GM19238 (cell line): Measurements from ENCODE around the gene ASPRV1.
"Not testable (repeated sequence)": the region's sequence is repeated elsewhere in the genome, so short reads cannot be mapped to it uniquely, and the experiment has no call there.

Source experiments
- DNase-seq: peaks from one replicate; pipeline ENCODE4 v3.0.0; 2011; ENCODE audit warnings: low spot score; ENCODE audit not compliant: insufficient read length

ASPRV1 gene

DNA sequence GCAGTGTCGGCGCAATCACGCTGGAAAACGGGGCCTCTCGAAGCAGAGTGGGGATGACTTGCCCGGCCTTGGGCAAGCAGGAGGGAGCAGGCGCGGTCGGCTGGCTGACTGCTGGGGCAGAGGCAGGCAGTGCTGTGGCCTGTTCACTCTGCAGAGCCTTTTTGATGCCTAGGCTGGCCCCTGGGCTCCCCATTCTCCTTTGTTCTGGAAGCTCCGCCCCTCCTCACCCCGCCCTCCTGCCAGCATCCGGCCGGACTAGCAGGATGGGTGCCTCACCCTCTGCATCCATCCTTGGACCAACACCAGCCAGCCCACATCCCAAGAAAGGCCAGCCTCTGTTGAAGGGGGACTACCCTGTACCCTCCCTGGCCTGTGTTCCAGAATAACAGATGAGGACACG is at the start of gene ASPRV1:
TSS of gene ASPRV1 (minus strand) at position 136 of the 400 bp plus-strand sequence. CDS start 195 bp downstream, outside the sequence.
- DNase-seq = no peak

DNA sequence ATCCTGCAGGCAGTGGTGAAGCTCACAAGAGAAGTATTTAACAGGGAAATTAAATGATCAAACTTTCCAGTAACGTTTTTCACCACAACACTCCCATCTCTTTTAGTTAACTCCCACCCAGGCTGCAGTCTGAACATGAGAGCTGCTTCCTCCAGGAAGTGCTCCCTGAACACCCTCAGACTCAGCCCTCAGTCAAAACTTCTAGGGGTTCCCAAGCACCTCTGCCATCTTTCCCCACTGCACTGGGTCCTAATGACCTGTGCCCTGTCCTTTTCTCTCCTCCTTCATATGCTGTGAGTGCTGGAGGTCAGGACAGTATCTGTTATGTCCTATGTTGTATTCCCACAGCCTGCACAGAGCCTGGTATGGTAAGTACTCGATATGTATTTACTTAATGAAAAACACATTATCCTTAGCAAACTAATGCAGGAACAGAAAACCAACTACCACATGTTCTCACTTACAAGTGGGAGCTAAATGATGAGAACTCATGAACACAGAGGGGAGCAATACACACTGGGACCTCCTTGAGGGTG is 49.2 kb upstream of the ASPRV1 start:
- no peak for DNase-seq

DNA sequence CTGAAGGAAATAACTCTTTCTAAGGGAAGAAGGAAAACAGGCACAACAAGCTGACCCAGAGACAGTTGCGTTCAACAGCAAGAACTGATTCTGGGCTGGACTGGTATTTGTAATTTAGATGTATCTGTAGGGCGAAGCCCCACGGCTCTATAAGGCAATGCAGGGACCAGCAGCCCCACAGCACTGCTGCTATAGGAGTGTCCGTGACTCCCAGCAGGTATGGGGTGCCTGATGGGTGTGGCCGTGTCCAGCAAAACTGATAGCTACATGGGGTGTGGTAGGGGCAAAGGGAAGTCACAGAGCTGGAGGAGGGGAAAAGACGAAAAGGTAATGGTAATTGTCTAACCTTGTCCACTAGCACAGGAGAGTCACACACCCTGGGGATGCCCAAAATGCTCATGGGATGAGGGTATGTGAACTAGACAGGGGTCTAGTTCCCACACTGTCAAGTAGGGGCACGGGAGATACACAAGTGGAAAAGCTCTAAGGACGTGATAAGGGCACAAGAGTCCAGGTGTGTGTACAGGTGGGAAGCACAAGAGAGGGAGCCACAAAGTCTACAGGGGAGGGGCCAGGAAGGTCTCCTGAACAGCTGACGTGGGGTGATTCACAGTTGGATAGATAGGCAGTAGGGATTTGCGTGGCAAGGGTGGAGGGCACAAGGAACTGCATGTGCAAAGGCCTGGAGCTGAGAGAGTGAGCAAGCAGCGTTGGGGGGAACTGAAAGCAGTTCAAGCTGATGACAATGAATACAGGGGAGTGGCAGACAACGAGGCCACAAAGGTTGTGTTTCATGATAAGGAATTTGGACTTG is 48.5 kb upstream of the ASPRV1 start:
- no peak for DNase-seq

DNA sequence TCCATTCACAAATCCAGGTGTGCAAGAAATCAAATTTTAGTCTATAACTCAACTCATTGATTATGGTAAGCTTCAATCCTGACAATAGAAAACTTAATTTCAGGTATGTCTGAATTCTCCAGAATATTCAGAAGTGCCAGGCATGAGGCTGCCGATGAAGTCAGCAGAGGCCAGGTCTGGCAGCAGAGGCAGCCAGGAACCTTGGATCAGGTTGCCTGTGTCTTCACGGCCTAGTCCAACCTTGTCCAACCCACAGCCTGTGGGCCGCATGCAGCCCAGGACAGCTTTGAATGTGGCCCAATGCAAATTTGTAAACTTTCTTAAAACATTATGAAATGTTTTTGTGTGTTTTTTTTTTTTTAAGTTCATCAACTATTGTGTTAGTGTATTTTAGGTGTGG is 46.9 kb upstream of the ASPRV1 start:
- DNase-seq = no peak

DNA sequence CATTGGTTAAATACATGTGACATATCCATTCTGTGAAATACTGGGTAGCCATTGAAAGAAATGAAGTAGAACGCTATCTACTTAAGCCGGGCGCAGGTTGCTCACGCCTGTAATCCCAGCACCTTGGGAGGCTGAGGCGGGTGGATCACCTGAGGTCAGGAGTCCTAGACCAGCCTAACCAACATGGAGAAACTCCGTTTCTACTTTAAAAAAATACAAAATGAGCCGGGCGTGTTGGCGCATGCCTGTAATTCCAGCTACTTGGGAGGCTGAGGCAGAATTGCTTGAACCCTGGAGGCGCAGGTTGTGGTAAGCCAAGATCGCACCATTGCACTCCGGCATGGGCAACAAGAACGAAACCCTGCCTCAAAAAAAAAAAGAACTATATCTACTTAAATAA is 45.7 kb upstream of the ASPRV1 start:
- DNase-seq = no peak

DNA sequence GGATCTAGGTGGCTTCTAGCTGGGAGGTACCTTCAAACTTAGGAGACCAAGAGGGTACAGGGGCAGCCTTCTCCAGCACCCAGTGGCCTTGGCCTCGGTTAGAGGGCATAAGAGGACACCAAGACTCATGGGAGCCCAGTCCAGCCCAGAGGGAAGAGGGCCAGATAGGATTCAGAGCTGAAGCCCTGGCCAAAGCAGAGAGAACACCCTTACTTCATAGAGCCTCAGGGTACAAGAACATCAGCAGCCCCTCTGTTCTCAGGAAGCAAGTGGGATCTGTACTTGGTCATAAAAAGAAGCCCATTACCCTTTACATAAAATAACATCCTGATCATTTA is 45.0 kb upstream of the ASPRV1 start:
- DNase-seq = no peak

DNA sequence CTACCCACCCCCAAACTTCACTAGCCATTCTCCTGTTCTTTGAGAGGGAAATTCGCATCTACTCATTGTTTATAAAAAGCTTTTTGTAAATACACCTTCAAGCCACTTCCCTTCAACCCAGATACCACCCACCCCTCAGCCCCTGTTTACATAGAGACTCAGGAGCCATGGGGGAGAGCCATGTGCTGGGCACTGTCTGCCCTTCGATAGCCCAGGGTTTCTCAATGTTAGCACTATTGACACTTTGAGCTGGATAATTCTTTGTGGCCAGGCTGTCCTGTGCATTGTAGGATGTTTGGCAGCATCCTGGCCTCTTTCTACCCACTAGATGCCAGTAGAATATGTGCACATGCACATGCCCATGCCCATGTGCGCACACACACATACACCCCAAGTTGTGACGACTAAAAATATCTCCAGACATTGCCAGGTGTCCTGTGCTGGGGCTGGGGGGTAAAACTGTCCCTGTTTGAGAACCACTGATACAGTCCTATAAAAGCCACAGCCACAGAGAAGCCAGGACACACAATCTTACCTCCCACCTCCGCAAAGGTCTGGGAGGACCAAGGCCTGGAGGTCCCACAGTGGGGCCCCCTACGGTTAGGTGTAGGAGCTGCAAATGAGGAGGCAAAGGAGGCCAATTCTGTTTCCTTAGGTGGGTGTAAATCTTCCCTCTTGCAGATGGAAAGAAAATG is 44.5 kb upstream of the ASPRV1 start:
- DNase-seq = no peak

DNA sequence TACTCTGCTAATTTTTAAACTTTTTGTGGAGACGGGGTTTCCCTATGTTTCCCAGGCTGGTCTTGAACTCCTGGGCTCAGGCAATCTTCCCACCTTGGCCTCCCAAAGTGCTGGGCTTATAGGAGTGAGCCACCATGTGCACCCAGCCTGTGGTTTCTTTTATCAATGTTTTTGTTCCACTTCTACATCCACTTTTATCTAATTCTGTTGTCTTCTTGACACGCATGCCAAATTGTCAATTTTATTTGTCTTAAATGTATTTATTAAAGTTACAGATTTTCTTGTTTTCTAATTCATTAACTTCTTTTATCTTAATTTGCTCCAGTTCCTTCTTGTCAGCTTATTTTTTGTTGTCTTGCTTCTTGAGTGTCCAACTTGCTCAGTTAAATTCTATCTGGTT is 43.8 kb upstream of the ASPRV1 start:
- DNase-seq = no peak

DNA sequence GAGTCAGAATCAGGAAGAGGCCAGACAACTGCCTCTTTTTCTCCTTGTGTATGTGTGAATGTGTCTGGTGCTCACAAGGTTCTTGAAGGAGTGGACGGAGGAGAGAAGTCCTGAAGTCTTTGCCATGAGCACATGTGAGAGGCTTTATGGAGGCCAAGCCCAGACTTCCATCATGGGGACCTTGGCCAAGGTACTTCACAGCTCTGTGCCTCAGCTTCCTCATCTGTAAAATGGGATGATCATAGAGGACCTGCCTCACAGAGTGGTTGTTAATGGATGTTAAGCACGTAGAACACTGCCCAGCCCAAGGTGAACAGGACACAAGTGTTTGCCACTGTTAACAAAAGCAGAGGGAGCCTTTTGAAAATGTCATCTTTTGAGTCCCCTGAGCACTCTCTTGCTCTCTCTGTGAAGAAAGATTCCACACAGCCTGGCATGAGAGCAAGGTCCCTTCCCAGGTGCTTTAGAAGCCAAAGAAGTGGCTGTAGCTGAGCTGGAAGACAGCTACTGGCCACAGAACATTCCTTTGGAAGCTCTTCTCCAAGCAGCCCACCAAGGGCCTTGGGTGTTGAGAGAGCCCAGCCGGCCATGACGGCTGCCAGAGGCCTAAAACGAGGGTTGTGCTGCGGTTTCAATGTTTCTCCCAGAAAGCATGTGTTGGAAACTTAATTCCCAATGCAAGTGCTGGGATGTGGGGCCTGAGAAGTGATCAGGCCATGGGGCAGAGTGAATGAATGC is 41.8 kb upstream of the ASPRV1 start:
- no peak for DNase-seq

DNA sequence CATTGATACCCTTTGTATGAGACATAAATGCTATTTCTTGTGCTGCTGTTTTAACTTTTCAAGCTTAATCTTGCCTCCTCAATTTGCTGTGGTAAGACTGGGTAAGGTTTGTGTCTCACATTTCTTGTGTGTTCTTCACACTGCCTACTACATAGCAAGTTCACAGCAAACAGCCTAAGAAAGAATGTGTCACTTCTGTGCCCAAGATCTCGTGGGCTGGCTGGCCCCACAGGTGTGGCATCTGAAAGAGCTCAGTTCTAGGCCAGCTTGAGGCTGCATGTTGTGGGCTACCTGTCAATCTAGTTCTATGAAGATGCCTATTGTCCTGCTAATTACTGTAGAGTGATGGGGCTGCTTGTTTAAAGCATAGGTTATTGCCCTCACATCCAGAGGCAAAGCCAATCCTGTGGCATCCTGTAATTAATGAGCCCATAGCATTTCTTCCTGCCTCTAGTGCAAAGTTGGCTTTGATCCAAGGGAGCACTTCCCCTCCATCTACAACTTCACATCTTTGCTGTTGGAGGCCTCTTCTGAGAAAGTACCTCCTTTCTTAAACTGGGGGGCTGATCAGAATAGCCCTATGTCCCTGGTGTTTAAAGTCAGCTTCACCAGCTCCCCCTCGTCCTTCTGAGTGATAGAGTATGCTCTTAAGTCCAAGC is 40.9 kb upstream of the ASPRV1 start:
- no peak for DNase-seq

DNA sequence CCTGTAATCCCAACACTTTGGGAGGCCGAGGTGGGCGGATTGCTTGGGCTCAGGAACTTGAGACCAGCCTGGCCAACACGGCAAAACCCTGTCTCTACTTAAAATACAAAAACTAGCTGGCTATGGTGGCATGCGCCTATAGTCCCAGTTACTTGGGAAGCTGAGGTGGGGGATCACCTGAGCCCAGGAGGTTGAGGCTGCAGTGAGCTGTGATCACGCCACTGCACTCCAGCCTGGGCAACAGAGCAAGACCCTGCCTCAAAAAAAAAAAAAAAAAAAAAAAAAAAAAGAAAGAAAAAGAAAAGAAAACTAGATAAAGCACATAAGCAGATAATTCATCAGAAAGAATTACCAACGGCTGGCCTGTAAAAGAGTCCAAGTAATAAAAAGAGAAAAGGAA is 39.1 kb upstream of the ASPRV1 start:
- DNase-seq = not testable (repeated sequence)

DNA sequence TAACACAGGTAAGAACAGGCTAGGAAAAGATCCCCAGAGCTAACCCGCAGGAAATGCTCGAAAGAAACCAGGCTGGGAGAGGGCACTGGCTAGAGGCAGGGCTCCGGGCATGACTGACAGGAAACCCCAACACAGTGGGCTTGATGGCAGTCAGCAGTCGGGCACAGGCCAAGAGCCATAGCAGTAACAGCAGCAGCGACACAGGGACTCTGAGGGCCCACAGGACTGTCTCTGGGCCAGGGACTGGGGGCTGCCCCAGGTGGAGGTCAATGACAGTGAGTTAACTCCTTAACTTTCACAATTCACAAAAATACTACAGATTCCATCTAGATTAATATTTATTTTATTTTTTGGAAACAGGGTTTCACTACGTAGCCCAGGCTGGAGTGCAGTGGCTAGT is 37.3 kb upstream of the ASPRV1 start:
- no peak for DNase-seq

DNA sequence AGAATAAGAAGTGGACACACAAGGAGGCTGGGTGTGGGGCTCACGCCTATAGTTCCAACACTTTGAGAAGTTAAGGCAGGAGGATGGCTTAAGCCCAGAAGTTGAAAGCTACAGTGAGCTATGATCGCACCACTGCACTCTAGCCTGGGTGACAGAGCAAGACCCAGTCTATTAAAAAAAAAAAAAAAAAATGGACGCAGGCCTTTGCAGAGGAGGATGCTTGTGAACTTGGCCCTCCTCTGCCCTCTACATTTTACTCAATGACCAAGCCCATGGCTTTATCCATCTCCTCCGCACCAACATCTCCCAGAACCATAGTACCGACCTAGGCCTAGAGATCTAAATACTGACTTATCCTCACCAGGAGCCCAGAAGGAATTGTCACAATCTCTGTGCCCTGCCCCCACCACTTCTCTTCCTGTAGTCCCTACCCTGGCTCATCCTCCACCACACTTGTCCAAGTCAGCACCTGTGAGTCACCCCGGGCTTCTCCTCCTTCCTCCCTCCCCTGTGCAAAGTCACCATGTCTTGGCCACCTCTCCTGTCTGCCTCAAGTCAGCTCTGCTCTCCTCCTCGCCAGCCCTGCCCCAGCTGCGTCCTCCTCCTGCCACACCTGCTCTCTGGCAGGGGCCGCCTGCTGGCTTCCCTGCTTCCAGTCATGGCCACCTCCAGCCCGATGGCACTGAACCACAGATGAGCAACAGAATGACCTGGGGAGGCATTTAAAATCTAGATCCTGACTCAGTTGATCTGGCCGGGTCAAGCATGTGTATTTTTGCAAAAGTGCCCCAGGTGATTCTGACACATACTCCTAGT is 35.8 kb upstream of the ASPRV1 start:
- DNase-seq = no peak

DNA sequence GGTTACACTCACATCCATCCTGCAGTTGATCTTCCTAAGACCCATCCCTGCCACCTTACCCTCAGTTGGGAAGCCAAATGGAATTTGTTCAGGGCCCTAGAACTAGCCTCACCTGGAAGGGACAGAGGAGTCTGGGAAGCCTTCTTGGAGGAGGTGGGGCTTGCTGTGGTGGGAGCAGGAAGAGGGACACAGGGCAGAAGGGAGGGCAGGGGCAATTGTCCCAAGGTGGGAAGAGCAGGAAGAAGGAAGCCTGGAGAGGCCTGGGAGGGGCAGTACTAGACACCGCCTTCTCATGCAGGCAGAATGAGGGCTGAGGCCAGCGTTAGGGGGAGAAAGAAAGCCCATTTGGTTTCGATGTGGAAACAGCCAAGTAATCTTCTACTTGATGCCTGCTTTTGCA is 34.1 kb upstream of the ASPRV1 start:
- no peak for DNase-seq

DNA sequence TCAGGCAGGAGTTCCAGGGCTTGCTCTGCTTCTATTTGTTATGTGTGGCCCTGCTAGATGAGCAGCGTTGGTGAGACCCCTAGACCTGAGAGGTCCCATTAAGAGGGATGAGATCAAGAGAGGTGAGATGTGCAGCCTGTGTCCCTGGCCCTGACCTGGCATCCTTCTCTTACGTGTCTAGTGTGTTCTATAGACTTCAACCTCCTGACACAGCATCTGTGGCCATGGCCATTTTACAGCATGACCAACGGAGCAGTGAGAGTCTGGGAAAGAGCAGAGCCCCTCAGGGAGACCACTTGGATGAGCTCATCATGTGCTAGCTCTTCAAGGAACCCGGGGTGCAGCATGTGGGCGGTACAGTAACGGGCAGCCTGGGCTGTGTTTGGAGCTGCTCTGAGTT is 32.7 kb upstream of the ASPRV1 start:
- DNase-seq = no peak

DNA sequence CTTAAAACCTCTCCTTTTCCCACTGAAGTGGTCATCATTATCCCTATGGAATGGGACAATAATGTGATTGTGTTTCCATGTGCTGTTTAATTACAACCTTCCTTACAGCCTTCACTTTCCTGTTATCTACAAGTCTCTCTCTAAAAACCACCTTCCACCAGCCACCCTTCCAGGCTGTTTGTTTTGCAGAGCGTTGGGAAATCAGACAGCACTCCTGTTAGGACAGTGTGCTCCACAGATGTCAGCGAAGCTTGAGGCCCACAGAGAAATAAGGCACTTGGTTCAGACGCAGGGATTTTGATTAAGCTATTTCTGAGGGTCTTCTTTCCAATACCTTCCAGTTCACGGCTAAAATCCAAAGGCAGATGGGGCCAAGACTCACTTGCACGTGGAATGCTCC is 32.3 kb upstream of the ASPRV1 start:
- no peak for DNase-seq

DNA sequence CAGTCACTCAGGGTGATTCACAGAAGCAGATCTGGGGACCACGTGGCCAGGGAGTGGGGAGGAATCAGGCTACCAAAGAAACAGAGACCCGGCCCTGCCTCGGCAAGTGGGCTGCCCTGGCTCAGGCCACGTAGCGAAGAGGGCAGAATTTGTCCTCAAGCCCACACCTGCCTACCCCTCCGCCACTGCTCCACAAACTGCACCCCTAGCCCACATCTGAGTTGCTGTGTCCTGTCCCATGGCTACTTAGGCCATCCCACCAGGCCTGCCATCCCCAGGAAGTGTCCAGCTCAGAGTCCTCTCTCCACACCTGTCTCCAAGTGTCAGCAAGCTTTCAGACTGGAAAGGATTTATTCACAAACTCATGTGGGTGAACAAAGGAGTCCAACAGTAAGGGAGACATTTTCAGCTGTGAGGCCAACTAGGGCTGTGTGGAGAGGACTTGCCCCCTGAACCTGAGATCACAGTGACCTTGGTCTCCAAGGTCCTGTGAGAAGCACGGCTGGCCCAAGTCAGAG is 31.7 kb upstream of the ASPRV1 start:
- DNase-seq = no peak

DNA sequence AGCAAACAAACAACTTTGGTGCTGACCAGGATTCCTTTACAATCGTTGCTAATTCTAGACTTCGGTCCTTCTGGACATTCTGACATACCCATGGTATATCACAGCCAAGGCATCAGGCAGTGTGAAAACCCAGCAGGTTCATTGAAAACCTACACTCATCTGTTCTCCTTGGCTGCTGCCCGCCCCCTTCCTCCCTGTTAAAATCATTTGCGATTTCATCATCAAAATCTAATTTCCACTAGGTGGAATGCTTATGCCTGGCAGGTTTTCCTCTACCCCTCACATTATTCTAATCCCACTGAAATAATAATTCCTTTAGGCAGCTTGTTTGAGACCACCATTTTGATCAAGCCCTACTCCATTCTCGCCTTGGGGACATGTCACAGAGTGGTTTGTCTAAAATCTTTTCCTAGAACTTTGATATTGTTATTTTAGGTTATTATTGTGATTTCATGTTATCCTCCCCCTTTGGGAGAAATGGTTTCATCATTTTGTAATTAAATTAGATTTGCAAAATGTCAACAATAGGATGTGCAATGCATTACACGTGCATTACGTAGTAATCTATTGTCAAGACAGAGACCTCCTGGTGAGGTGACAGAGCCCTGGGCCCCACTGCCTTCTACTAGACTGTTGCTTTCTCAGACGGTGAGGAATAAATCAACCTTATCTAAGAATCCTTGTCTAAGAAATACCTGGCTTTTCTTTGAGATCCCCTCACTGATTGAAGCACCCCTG is 31.0 kb upstream of the ASPRV1 start:
- no peak for DNase-seq

DNA sequence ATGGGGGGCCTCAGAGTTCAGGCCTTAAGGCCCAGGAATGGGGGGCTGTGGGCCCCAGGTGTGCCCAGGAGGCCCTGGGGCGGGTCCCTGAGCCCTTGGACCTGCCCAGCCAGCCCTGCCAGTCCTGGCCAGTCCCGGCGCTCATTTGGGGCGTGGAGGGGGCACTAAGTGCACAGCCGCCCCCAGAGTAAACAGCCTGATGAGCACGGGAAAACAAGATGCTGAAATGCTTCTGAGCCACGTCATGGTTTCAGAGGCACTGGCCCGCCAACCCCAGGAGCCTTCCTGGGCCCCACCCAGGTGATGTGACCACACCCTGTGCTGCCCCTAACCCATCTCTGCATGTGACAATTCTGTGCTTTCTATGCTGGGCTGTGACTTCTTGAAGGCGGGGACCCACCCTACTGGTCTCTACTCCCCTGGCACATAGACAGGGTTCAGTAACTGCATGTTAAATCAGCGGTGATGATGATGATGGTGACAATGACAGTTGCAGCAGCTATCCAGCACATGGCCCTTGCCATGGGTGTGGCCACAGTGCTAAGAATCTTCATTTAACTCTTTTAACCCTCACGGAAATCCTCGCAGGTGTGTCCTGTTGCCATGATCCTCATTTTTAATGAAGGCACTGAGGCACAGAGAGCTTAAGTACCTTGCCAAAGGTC is 28.1 kb upstream of the ASPRV1 start:
- no peak for DNase-seq
